NCI-H187 (cell line): Measurements from ENCODE around the gene CNNM3.
"Not testable (repeated sequence)": the region's sequence is repeated elsewhere in the genome, so short reads cannot be mapped to it uniquely, and the experiment has no call there.

Source experiments
- DNase-seq, 2 experiments: peaks; one replicate each; lab custom pipeline; 2025; lab: John Stamatoyannopoulos, UW

The CNNM3 gene

GRCh38 chr2:96839293-96839874 is 23.3 kb downstream of the CNNM3 start:
- peak; percentile 44 to 45 for DNase-seq

DNA sequence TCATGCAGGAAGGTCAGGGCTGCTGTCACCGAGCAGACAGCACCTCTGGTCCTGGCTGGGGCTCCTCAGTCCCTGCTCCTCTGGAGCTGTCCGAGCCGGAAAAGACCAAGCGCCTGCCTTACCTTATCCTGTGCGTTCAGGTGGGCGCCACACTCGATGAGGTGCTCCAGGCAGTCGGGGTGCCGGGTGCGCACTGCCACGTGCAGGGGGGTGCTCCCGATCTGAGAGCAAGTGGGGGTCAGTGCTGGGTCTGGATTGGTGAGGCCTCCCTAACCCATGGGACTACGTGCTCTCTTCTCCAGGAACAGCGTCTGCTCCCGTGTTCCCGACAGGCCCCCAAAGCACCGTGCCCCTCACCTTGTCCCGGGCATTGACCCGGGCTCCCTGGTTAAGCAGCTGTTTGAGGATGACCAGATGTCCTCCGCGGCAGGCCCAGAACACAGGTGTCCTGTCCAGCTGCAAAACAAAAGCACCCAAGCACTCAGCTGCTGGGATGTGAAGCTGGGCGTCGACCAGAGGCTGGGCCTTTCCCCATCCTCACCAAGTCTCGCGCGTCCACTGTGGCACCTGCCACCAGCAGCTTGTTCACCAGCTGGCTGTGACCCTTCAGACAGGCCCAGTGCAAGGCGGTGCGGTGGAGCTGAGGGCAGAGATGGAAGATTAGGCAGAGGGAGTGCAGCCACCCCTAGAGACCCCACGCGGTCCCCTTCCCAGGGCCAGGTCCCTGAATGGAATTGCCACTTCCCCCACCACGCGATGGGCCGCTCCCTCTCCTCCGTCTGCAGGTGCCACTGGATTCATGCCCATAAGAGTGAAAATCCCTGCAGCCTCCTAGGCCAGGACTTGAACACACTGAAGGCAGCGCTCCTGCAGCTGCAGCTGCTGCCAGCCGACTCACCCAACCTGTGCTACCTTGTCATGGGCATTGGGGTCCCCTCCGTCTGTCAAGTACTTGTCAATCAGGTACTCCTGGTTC is 24.1 kb downstream of the CNNM3 start:
- DNase-seq = no peak

GRCh38 chr2:96841701-96842495 is 25.8 kb downstream of the CNNM3 start:
- no peak for DNase-seq

GRCh38 chr2:96842600-96842999 is 26.5 kb downstream of the CNNM3 start:
- no peak for DNase-seq

DNA sequence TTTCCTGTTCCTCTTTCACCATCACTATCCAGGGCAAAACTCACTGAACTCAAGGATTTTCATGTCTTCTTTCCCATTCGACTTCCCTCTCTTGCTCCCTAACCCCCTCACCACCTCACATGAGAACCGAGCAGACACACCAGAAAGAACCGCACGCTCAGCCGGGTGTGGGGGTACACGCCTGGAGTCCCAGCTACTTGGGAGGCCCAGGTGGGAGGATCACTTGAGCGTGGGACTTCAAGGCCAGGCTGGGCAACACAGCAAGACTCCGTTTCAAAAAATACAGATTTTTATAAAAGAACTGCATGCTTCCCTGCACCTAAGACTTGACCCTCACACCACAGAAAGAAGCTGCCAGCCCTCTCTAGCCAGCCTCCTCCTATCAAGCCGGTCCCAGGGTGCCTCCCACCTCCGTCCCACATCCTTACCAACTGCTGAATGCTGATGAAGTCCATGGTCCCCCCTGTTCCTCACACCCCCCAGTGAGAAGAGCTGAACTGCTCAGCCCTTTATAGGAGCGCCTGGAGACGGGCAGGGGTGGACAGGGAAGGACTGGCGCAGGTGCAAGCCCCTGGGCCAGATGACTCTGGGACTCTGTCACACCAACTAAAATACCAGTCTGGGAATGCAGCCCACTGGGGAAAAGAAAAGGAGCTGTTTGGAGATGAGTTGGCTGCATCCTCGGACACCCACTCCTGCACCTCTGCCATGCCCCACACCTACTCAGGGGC is 27.6 kb downstream of the CNNM3 start, which contains the start of gene ANKRD23:
ANKRD23 (minus strand) TSS at position 484 of the 731 bp plus-strand sequence; CDS start at position 455, 29 bp downstream.
- DNase-seq = no peak

GRCh38 chr2:96844405-96844808 is 28.3 kb downstream of the CNNM3 start:
- DNase-seq = no peak

DNA sequence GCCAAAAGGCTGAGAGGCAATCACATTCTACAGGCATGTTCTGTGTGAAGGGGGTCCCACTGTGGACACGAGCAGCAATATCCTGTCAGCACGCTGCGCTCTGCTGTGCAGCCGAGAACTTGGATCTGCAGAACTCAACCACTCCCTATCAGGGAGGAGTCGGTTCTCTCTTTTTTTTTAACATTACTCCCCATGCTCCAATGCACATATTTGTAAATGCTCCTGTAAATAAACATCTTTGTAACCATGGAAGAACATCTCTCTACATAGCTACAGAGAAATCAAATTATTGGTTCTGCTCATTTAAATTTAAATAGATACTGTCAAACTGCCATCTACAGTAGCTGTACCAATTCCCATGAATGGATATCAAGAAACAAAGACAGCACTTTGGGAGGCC is 30.8 kb downstream of the CNNM3 start:
- no peak for DNase-seq

GRCh38 chr2:96847586-96847985 is 31.5 kb downstream of the CNNM3 start:
- DNase-seq = no peak

GRCh38 chr2:96848264-96848663 is 32.2 kb downstream of the CNNM3 start:
- DNase-seq = no peak

DNA sequence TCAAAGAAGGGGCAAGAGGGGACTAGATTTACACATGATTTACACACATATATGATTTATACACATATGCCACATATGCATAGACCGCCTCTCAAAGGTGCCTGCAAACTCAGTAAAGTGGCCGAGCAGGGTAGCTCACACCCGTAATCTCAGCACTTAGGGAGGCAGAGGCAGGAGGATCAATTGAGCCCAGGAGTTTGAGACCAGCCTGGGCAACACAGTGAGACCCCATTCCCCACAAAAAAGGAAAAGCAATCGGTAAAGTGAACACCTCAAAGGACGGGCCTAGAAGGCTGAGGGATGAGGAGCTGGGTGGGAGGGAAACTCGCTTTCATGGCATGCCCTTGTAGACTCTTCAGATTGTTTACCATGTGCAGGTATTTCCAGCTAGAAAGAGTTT is 36.6 kb downstream of the CNNM3 start:
- DNase-seq = no peak

DNA sequence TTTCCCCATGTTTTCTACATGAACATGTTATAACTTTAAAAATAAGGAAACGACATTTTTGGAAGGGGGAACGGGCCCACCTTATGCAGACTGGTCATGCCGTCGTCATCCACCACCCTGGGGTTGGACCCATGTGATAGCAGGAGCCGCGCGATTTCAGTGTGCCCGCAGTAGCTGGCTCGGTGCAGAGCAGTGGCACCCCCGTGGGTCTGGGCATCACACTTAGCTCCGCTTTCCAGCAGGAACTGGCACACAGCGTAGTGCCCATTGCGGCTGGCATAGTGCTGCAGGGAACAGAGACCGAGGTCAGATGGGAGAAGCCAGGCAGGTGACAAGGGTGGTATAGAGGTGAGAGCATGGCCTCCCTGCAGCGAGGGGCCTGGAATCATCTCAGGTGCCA is 37.3 kb downstream of the CNNM3 start:
- no peak for DNase-seq

DNA sequence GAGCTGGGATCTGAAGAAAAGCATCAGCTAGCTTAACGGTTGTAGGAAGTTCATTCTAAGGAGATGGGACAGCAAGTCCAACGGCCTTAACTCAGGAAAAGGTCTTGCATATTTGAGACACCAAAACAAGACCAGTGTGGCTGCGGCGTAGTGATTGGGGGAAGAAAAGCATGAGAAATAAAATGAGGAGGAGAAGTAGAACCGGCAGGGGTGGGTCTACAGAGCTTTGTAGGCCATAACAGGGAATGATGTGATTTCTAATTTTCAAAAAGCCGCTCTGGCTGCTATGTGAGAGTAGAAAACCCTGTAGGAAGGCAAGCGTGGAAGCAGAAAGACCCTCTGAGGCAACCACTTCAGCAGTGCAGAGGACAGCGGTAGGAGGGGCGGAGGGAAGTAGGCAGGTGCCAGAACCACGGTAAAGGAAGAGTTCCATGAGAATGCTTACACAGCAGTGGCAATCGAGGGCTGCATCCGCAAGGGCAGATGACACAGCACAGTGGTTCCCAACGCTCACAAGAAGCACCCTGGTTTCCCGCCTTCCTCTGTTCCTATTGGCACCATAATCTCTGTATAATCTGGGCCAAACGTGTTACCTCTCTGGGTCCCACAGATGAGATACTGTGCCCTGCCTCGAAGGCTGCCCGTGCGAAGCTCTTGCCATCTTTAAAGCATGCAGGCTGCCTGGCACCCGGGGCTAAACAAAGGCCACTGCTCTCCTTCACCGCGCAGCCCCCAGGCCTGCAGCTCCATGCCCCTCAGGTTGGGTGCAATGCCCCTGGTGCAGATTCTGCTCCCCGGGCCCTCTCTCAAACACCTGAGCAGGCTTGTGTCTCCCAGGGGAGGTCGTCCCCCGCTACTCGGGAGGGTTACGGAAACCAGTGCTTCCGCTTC is 41.0 kb downstream of the CNNM3 start:
- DNase-seq = peak in 1 of 2 experiments; percentile 16

DNA sequence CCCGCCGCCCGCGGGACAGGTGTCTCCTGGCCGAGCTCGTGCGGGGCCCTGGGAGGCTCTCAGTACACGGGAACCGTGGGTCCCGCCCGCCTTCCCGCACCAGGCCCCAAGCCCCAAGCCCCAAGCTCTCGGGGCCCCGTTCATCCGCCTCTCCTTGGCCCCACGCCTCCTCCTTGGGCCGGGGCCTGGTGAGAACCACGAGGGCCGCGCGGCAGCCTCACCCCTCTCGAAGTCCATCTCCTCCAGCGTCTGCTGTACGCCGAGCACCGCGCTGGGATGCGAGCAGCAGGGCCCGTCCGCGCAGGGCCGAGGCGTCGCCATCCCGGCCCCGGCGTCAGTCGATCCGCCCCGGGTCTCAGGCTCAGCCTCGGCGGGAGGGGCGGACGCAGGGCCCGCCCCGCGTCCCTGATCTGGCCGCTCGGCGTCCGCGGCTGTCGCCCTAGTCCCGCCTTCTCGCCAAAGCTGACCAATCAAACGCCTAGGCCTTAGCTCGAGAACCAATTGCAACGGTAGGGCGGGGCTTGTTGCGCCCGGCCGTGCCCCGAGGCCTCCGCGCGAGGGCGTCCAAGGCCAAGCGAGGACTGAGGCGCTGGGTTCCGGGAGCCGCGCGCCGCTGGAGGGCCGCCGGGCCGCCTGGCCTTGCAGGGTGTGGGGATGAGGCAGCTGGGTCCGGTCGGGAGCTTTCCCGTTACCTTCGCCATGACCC is 41.8 kb downstream of the CNNM3 start, which contains the start of gene ANKRD39:
ANKRD39 (minus strand) TSS at position 350 of the 706 bp plus-strand sequence; CDS start at position 321, 29 bp downstream.
- peak; percentile 96 to 97 for DNase-seq

- no peak for DNase-seq
Measured at GRCh38 chr2:96859099-96859649, 43.1 kb downstream of the CNNM3 start.

DNA sequence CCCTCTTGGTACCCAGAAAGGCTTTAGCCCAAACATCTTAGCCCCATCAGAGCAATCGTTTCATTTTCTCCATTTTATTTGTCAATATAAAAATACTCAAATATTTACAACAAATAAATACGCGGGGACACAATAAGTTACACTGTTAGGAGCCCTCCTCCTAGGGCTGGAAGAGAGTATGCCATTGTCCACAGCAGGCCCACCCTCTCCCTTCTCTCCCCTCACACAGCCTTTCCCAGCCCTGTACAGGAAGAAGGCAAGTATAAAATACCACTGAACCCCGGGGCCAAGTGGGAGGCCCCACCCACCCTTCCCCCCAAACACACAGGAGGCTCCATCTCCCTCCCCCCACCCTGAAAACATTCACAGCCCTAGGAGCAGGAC is 43.6 kb downstream of the CNNM3 start:
- no peak for DNase-seq

DNA sequence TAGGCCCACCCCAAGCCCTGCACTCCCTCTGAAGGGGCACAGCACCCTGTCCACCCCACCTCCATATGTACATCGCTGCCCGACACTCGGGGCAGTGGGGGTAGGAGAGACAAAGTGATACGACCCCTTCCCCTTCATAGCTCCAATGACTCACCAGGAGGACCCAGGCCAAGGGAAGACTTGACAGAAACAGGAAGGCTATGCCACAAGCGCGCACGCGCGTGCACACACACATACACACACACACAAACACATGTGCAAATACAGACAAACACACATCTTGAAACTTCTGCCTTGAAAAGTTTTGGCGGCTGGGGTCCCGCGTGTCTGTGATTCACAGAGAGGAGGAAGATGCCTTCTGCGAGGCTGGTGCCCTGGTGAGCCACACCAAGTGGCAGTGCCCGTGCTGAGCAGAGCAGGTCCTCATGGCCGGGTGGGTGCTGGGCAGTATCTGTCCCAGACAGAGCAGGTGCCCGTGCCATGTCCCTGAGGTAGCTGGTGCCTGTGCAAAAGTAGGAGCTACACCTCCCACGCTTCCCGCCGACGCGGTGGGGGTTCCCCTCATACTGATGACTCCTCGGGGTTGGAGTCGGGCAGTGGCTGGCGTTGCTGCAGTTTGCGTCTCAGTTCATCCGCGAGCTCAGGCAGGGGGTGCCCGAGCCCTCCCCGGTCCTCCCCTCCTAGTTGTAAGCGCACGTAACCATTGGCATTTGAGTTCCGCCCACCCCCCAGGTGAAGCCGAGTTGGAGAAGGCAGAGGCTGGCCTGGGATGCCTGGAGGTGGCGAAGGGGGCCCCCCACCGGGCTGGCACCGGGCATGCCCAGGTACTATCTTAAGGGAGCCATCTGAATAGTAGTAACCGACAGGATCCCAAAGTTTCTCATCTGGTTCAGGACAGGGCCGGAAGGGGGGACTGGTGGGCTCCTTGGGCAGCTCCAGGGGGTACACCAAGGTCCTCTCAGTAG is 44.3 kb downstream of the CNNM3 start:
- DNase-seq = no peak

DNA sequence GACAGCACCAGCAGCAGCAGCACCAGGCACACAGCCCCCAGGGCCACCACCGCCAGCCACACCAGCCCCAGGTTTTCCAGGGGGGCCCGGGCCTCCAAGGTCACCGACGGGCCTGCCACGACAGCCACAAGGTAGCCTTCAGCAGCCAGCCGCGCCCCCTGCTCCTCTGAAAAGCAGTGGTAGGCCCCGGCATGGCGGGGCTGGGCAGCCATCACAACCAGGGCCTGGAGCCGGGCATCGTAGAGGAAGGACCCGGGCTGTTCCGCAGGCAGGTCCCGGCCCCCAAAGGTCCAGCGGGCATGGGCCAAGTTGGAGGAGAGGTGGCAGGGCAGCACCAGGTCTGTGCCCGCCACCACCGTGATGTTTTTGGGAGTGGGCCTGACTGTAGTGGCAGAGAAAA is 45.0 kb downstream of the CNNM3 start:
- DNase-seq = no peak

DNA sequence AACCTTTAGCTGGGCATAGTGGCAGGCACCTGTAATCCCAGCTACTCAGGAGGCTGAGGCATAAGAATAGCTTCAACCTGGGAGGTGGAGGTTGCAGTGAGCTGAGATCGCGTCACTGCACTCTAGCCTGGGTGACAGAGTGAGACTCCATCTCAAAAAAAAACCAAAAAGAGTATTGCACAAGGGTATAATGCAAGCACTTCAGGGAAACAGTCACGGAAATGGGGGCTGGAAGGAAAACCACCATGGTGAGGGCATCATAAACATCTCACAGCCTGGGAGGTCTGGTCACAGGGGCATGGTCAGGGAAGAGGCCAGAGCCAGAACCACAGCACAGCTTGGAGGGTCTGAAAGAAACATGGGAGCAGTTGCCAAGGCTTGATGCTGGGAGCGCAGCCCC is 47.0 kb downstream of the CNNM3 start:
- DNase-seq = not testable (repeated sequence)
